AG04450 (cell line): Measurements from ENCODE around the gene DDX10. TPM values are rescaled to one million over a fixed set of nuclear protein-coding genes. Genes with fewer than 3 reads are reported as not detected.
A peak's percentile ranks its signal among the peaks of the same experiment; 100 is the strongest.

ENCODE experiments used
- CTCF ChIA-PET: fragments of 300-600, 350-600 bp; formaldehyde crosslinking; extraction: SDS; loops from one replicate; lab custom pipeline; 2022; ENCODE audit warnings: antibody characterized with exemption, inconsistent platforms; lab: Charles Lee
- POLR2A ChIA-PET: fragments of 350-600 bp; formaldehyde crosslinking; extraction: SDS; loops from one replicate; lab custom pipeline; 2021; ENCODE audit warnings: antibody characterized with exemption, inconsistent platforms; lab: Yijun Ruan, JAX
- DNase-seq: peaks from one replicate; pipeline ENCODE4 v3.0.0-alpha.2; 2011; ENCODE audit warnings: low read depth, low spot score
- H3K27ac ChIP-seq: one replicate; pipeline ENCODE4 v1.5.1; 2012; ENCODE audit warnings: low read depth, low read length, control low read depth
- H3K27me3 ChIP-seq: one replicate; pipeline ENCODE4 v1.6.0; 2012; ENCODE audit warnings: low read length; ENCODE audit not compliant: control insufficient read depth, insufficient read depth
- H3K4me3 ChIP-seq: 2 replicates; pipeline ENCODE4 v1.5.1; 2011; ENCODE audit warnings: mild to moderate bottlenecking, low read depth, low read length, control low read depth
- H3K9me3 ChIP-seq: 2 replicates; pipeline ENCODE4 v1.5.1; 2012; ENCODE audit warnings: low read length; ENCODE audit not compliant: control insufficient read depth, insufficient read depth
- polyA plus RNA-seq: library from polyadenylated mRNA; depleted of rRNA; stranded (reverse); fragments of >200 nt; gene quantifications from 2 replicates; pipeline ENCODE4 v1.2.3, GENCODE V29; 2011
- TF ChIP-seq, protein P1 (sequence below): IDR thresholded peaks from 2 replicates; pipeline ENCODE4 v1.5.1; 2011; ENCODE audit warnings: low read depth, low read length, control low read depth, inconsistent platforms

Gene DDX10
- polyA plus RNA-seq, 1 experiment = 27.1 TPM

DNA sequence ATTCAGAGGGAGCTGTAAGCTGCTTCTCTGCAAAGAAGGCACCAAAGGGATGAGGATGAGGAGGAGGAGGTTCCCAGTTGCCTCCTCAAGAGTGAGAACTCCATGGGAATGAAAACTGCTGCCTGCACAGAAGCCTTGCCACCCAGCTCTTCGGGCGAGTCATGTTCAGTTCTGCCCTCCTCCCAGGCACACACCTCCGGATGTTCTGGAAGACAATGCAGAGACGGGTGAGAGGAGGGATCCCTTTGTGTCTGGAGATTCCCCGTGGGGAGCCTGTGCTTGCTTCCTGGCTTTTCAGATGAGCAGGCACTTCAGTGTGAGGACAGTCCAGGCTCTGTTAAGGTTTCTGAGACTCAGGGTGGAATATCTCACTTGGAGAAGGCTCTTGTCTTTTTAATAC, 295.6 kb downstream of the DDX10 start:
- ChIA-PET POLR2A (interaction anchor here (0.6 kb wide), 1 partner anchor 13 kb away, joined by 3 read pairs; no protein-coding TSS in a partner anchor), CTCF (no interaction called here)
- Histone ChIP-seq H3K27me3 (no peaks in the 10 kb centered on the region), H3K4me3 (no peak overlapping the region), H3K9me3 (peaks cover 3% of the 10 kb centered on the region; the same call in 1 of the 2 replicates), H3K27ac (no peak overlapping the region)
- TF ChIP-seq, protein P1, sequence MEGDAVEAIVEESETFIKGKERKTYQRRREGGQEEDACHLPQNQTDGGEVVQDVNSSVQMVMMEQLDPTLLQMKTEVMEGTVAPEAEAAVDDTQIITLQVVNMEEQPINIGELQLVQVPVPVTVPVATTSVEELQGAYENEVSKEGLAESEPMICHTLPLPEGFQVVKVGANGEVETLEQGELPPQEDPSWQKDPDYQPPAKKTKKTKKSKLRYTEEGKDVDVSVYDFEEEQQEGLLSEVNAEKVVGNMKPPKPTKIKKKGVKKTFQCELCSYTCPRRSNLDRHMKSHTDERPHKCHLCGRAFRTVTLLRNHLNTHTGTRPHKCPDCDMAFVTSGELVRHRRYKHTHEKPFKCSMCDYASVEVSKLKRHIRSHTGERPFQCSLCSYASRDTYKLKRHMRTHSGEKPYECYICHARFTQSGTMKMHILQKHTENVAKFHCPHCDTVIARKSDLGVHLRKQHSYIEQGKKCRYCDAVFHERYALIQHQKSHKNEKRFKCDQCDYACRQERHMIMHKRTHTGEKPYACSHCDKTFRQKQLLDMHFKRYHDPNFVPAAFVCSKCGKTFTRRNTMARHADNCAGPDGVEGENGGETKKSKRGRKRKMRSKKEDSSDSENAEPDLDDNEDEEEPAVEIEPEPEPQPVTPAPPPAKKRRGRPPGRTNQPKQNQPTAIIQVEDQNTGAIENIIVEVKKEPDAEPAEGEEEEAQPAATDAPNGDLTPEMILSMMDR = no peak
- no peak for DNase-seq

- Histone ChIP-seq H3K4me3 (no peak overlapping the region), H3K9me3 (peaks cover 3% of the 10 kb centered on the region; the same call in 1 of the 2 replicates), H3K27me3 (no peaks in the 10 kb centered on the region), H3K27ac (no peak overlapping the region)
- POLR2A ChIA-PET = no interaction called here
- TF ChIP-seq, protein P1 = no peak
- CTCF ChIA-PET = interaction anchor here (1.2 kb wide), 1 partner anchor 263 kb away, joined by 3 read pairs; no protein-coding TSS in a partner anchor
- no peak for DNase-seq
Measured at GRCh38 chr11:108961095-108961494, 296.2 kb downstream of the DDX10 start.

DNA sequence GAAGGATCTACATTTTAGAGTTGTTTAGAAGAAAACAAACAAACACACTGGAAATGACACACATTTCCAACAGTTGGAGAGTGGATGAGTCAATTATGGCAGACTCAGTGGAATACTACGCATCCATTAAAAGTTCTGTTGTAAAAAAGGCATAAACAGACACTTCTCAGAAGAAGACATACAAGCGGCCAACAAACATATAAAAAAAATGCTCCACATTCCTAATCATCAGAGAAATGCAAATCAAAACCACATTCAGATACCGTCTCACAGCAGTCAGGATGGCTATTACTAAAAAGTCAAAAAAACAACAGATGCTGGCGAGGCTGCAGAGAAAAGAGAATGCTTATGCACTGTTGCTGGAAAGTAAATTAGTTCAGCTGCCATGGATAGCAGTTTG, 298.2 kb downstream of the DDX10 start:
- no peak for DNase-seq
- POLR2A ChIA-PET = no interaction called here
- CTCF ChIA-PET = interaction anchor here (0.8 kb wide), 1 partner anchor 266 kb away, joined by 3 read pairs; no protein-coding TSS in a partner anchor

DNA sequence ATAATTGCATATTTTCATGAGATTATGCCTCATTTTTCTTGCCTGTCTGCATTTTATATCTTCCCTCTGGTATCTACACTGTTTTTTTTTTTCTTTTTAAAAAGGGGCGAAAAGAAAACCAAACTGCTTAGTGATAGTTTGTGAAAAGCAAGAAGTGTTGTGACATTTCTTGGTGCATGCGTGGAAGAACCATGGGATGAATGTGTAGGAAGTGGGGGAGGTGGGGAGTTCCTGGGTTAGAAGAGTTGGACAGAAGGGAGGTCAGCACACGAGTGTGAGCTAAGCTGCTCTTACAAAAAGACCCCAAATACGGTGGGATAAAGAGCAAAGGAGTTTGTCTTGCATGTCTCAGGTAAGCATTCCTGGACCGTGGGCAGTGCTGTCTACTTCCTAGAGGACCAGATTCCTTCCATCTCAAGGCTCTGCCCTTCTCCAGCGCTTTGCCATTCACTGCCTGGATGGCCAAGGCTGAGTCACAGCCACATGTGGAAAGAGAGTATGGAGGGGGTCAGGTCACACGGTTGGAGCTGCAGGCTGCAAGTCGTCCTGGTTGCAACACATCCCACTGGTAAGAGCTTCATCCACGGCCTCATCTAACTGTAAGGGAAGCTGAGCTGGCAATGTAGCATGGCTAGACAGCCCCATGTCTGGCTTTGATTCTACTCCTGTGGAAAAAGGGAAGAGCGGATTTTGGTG, 300.6 kb downstream of the DDX10 start:
- no peak overlapping the region for H3K27ac ChIP-seq
- CTCF ChIA-PET = no interaction called here

More for the DNA sequence above, 298.2 kb downstream of the DDX10 start:
- H3K27ac ChIP-seq = no peak overlapping the region
- no peak overlapping the region for H3K4me3 ChIP-seq
- no peaks in the 10 kb centered on the region for H3K27me3 ChIP-seq
- H3K9me3 ChIP-seq = peaks cover 3% of the 10 kb centered on the region; the same call in 1 of the 2 replicates
- TF ChIP-seq, protein P1 = no peak

More for the DNA sequence above, 300.6 kb downstream of the DDX10 start:
- DNase-seq = peak; percentile 57
- POLR2A ChIA-PET = no interaction called here
- peaks cover 3% of the 10 kb centered on the region; the same call in 1 of the 2 replicates for H3K9me3 ChIP-seq
- TF ChIP-seq, protein P1 = no peak
- H3K4me3 ChIP-seq = no peak overlapping the region
- H3K27me3 ChIP-seq = no peaks in the 10 kb centered on the region
